HG03280 (cell line): ENCODE data around the gene STK38L.

Experiments used
- ATAC-seq: cut with Tn5 transposase; IDR thresholded peaks from one replicate; pipeline ENCODE4 v1.9.1; 2021; ENCODE audit warnings: mild to moderate bottlenecking, moderate library complexity; ENCODE audit not compliant: unreplicated experiment

STK38L gene

GRCh38 chr12:27274706-27275105 is 30.6 kb downstream of the STK38L start:
- no peak for ATAC-seq

GRCh38 chr12:27276275-27276674 is 32.2 kb downstream of the STK38L start:
- no peak for ATAC-seq

GRCh38 chr12:27277846-27278260 is 33.8 kb downstream of the STK38L start:
- ATAC-seq = peak; percentile 75

GRCh38 chr12:27279826-27280225 is 35.7 kb downstream of the STK38L start:
- ATAC-seq = no peak

- no peak for ATAC-seq
Measured at GRCh38 chr12:27280412-27280811, 36.3 kb downstream of the STK38L start.

GRCh38 chr12:27282754-27283153 is 38.7 kb downstream of the STK38L start:
- no peak for ATAC-seq

GRCh38 chr12:27284021-27284420 is 39.9 kb downstream of the STK38L start:
- no peak for ATAC-seq

GRCh38 chr12:27284751-27285150 is 40.7 kb downstream of the STK38L start:
- no peak for ATAC-seq

GRCh38 chr12:27285403-27285802 is 41.3 kb downstream of the STK38L start:
- ATAC-seq = no peak

GRCh38 chr12:27289414-27289813 is 45.3 kb downstream of the STK38L start:
- ATAC-seq = no peak

GRCh38 chr12:27290501-27291168 is 46.5 kb downstream of the STK38L start:
- no peak for ATAC-seq

GRCh38 chr12:27291862-27292261 is 47.8 kb downstream of the STK38L start:
- ATAC-seq = no peak

GRCh38 chr12:27292718-27293117 is 48.6 kb downstream of the STK38L start:
- no peak for ATAC-seq

GRCh38 chr12:27293463-27293862 is 49.4 kb downstream of the STK38L start:
- ATAC-seq = no peak

- no peak for ATAC-seq
Measured at GRCh38 chr12:27296674-27297073, 52.6 kb downstream of the STK38L start.

- no peak for ATAC-seq
Measured at GRCh38 chr12:27297566-27297965, 53.5 kb downstream of the STK38L start.

GRCh38 chr12:27299102-27299501 is 55.0 kb downstream of the STK38L start:
- ATAC-seq = no peak

- no peak for ATAC-seq
Measured at GRCh38 chr12:27300226-27300625, 56.1 kb downstream of the STK38L start.

- ATAC-seq = no peak
Measured at GRCh38 chr12:27303139-27304111, 59.3 kb downstream of the STK38L start.

- ATAC-seq = no peak
Measured at GRCh38 chr12:27304856-27305255, 60.8 kb downstream of the STK38L start.

GRCh38 chr12:27305673-27306456 is 61.8 kb downstream of the STK38L start:
- ATAC-seq = no peak
